HG03280 (cell line): ENCODE results near the gene INTS11.
"Not testable (repeated sequence)": the region's sequence is repeated elsewhere in the genome, so short reads cannot be mapped to it uniquely, and the experiment has no call there.

ENCODE experiments used
- ATAC-seq: cut with Tn5 transposase; IDR thresholded peaks from one replicate; pipeline ENCODE4 v1.9.1; 2021; ENCODE audit warnings: mild to moderate bottlenecking, moderate library complexity; ENCODE audit not compliant: unreplicated experiment

Gene INTS11

GRCh38 chr1:1331068-1331965 lies 6.9 kb upstream of the INTS11 start, which contains the start of gene TAS1R3:
TAS1R3 (plus strand) TSS chr1:1331280; CDS start chr1:1331346, 66 bp downstream.
- no peak for ATAC-seq

- ATAC-seq: no peak
Observed at GRCh38 chr1:1330366-1331067, 6.1 kb upstream of the INTS11 start.

- ATAC-seq: no peak
Observed at GRCh38 chr1:1329304-1330210, 5.1 kb upstream of the INTS11 start.

DNA sequence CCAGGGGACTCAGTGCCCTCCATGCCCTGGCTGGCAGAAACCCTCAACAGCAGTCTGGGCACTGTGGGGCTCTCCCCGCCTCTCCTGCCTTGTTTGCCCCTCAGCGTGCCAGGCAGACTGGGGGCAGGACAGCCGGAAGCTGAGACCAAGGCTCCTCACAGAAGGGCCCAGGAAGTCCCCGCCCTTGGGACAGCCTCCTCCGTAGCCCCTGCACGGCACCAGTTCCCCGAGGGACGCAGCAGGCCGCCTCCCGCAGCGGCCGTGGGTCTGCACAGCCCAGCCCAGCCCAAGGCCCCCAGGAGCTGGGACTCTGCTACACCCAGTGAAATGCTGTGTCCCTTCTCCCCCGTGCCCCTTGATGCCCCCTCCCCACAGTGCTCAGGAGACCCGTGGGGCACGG lies 3.8 kb upstream of the INTS11 start:
- ATAC-seq: no peak

DNA sequence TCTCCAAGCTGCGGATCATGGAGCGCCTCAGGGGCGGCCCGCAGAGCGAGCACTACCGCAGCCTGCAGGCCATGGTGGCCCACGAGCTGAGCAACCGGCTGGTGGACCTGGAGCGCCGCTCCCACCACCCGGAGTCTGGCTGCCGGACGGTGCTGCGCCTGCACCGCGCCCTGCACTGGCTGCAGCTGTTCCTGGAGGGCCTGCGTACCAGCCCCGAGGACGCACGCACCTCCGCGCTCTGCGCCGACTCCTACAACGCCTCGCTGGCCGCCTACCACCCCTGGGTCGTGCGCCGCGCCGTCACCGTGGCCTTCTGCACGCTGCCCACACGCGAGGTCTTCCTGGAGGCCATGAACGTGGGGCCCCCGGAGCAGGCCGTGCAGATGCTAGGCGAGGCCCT lies 2.8 kb upstream of the INTS11 start:
- no peak for ATAC-seq

GRCh38 chr1:1326075-1326605 lies 1.7 kb upstream of the INTS11 start:
- no peak for ATAC-seq

- ATAC-seq: no peak
Observed at GRCh38 chr1:1325288-1326074, 1.0 kb upstream of the INTS11 start.

- peak; percentile 37 for ATAC-seq
Observed at GRCh38 chr1:1324084-1324523, 356 bp downstream of the INTS11 start.

- ATAC-seq: no peak
Observed at GRCh38 chr1:1322952-1323351, 1.5 kb downstream of the INTS11 start.

- ATAC-seq: no peak
Observed at GRCh38 chr1:1322418-1322817, 2.0 kb downstream of the INTS11 start.

DNA sequence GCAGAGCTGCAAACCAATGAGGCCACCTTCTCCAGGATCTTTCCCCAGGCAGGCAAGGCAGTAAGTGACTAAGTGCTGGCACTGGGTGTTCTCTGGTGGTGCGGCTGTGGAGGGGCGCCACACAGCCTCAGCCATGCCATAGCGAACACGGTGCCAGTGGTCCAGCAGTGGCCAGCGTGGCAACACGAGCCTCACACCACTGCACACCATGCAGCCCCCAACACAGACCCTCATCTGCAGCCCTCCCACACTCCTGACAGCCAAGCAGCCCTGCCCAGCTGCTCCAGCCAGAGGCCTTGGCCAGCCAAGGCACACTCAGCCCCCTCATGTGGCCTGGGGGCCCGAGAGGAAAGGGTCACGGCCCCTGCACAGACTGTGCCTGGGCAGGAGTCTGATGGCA lies 3.0 kb downstream of the INTS11 start:
- no peak for ATAC-seq

- ATAC-seq: no peak
Observed at GRCh38 chr1:1320666-1321448, 3.6 kb downstream of the INTS11 start.

DNA sequence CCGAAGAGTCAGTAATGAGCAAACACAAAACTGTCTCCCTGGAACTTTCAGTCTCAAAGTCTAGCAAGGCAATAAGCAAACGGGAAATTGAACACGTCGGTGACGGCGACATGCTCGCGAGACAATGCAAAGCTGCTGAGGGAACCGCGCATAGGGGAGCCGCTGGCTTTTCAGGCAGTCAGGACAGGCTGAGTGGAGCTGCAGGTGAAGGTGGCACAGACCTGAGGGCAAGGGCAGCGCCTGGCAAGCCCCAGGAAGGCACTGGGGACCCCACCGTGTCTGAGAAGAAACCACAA lies 4.9 kb downstream of the INTS11 start:
- no peak for ATAC-seq

- no peak for ATAC-seq
Observed at GRCh38 chr1:1318777-1319645, 5.4 kb downstream of the INTS11 start.

GRCh38 chr1:1318131-1318652 lies 6.3 kb downstream of the INTS11 start:
- no peak for ATAC-seq

DNA sequence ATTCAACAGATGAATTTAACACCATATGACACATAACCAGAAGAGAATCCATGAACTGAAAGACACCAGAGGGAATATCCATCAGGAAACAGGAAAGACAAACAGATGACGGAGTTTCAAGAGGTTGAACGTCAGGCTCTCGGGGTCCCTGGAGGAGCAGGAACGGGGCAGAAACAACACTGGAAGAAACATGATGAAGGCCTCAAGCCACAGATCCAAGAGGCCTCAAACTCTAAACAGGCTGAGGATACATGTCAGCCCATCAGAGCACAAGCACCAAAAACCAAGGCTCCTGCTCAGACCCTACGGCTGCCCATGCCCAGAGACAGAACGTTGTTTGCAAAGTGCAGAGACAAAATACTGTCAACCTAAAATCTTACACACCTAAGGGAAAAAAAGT lies 7.0 kb downstream of the INTS11 start:
- ATAC-seq: no peak

DNA sequence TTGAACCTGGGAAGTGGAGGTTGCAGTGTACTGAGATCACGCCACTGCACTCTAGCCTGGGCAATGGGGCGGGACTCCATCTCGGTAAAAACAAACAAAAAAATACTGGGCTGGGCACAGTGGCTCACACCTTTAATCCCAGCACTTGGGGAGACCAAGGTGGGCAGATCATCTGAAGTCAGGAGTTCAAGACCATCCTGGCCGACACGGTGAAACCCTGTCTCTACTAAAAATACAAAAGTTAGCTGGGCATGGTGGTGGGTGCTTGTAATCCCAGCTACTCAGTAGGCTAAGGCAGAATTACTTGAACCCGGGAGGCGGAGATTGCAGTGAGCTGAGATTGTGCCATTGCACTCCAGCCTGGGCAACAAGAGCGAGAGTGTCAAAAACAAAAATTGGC lies 8.3 kb downstream of the INTS11 start:
- ATAC-seq: not testable (repeated sequence)

DNA sequence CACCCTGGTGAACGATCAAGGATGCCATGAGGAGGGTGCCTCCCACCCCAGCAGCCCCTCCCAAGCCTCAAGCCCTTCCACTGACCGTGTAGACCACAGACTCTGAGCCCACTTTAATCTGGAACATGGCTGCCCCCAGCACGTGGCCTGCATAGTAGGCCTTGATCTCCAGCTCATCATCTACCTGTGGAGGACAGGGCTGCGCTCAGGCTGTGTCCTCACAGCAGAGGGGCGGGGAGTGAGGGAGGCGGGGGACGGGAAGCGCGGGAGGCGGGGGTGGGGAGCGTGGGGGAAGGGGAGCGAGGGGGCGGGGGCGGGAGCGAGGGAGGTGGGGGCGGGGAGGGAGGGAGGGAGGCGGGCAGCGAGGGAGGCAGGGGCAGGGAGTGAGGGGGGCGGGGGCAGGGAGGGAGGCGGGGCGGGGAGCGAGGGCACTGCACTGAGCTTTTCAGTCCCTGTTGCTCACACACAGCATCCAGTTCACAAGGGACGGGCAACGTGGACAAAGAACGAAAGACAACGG lies 9.0 kb downstream of the INTS11 start:
- no peak for ATAC-seq
